K562 (cell line): ENCODE data around the gene NOL4L. TPM values are rescaled to one million over a fixed set of nuclear protein-coding genes. Genes with fewer than 3 reads are reported as not detected.

Experiments
- ATAC-seq: fragments of 200-7000 bp; cut with Tn5 transposase; 3 replicates; pipeline ENCODE4 v1.9.1; 2020; ENCODE audit warnings: moderate library complexity
- BruUV-seq: library from RNA; stranded (reverse); fragments of 400-500 nt; replicated peaks from 2 replicates; lab custom pipeline; 2021; lab: Mats Ljungman, UMichigan
- CTCF ChIA-PET: fragments of 300-600 bp; formaldehyde crosslinking; extraction: SDS; loops from one replicate; lab custom pipeline; 2021; ENCODE audit warnings: low intra/inter-chr PET ratio; lab: Yijun Ruan, JAX
- POLR2A ChIA-PET: fragments of 300-600, 350-650 bp; sonication (Branson Sonifier 250); formaldehyde crosslinking; extraction: SDS; loops from one replicate; lab custom pipeline; 2021; ENCODE audit warnings: antibody characterized with exemption, inconsistent platforms; lab: Yijun Ruan, JAX
- DNase-seq, 4 experiments: peaks; one replicate each; pipeline versions ENCODE4 v3.0.0 to v3.0.0-alpha.2; 2011 to 2018; ENCODE audit warnings: low spot score in 3 of 4, mixed read lengths in 3 of 4; ENCODE audit errors: extremely low read depth in 1 of 4
- FAIRE-seq: peaks from 2 replicates; lab custom pipeline; 2011; peaks lifted over from hg19 to GRCh38; lab: Jason Lieb, UNC
- H2AFZ ChIP-seq: 2 replicates; pipeline ENCODE4 v1.6.0; 2011; ENCODE audit warnings: low read depth, low read length, control low read depth, inconsistent platforms
- H3K27ac ChIP-seq: fragments of 200-600 bp; 3 replicates; pipeline ENCODE4 v1.8.0; 2011; ENCODE audit warnings: low read depth, mild to moderate bottlenecking, control low read depth, inconsistent platforms, low read length, moderate library complexity, mixed read lengths; ENCODE audit errors: extremely low read depth
- H3K27me3 ChIP-seq, 2 experiments: fragments of 300-600 bp in 1 of 2; 2 replicates in 1 of 2; 3 replicates in 1 of 2; pipeline versions ENCODE4 v1.6.0 to v1.8.0; 2011; ENCODE audit warnings: inconsistent platforms in 2 of 2, low read length in 2 of 2, mild to moderate bottlenecking in 1 of 2, mixed read lengths in 1 of 2, moderate library complexity in 1 of 2; ENCODE audit not compliant: control insufficient read depth in 2 of 2, insufficient read depth in 2 of 2
- H3K36me3 ChIP-seq: fragments of 300-600 bp; 3 replicates; pipeline ENCODE4 v1.8.0; 2011; ENCODE audit warnings: mild to moderate bottlenecking, low read length, inconsistent platforms; ENCODE audit not compliant: control insufficient read depth, insufficient read depth
- H3K4me1 ChIP-seq, 2 experiments: fragments of 200-600 bp in 1 of 2; replicated peaks in 1 of 2; 2 replicates in 1 of 2; 3 replicates in 1 of 2; pipeline versions ENCODE4 v1.5.1 to v1.8.0; 2011; ENCODE audit warnings: inconsistent platforms in 2 of 2, low read length in 2 of 2, mild to moderate bottlenecking in 1 of 2, mixed read lengths in 1 of 2, moderate library complexity in 1 of 2; ENCODE audit not compliant: control insufficient read depth in 2 of 2, insufficient read depth in 2 of 2
- H3K4me2 ChIP-seq: 2 replicates; pipeline ENCODE4 v1.6.1; 2011; ENCODE audit warnings: low read length, control low read depth, inconsistent platforms, mixed read lengths; ENCODE audit not compliant: insufficient read depth
- H3K4me3 ChIP-seq: fragments of 200-600 bp; sonication (generic), shearing (Covaris generic); 2 replicates; pipeline ENCODE4 v1.5.1; 2016; ENCODE audit warnings: control low read depth, inconsistent platforms
- H3K79me2 ChIP-seq: fragments of 200-600 bp; 3 replicates; pipeline ENCODE4 v1.8.0; 2011; ENCODE audit warnings: low read length, inconsistent platforms; ENCODE audit not compliant: control insufficient read depth, insufficient read depth
- H3K9ac ChIP-seq, 2 experiments: 2 replicates each; pipeline versions ENCODE4 v1.6.0 to v1.6.1; 2011; ENCODE audit warnings: low read depth in 2 of 2, low read length in 2 of 2, control low read depth in 1 of 2, inconsistent platforms in 1 of 2, mild to moderate bottlenecking in 1 of 2, mixed read lengths in 1 of 2; ENCODE audit not compliant: insufficient read depth in 1 of 2
- H3K9me1 ChIP-seq: one replicate; pipeline ENCODE4 v1.6.0; 2011; ENCODE audit warnings: inconsistent platforms, mild to moderate bottlenecking, low read length, moderate library complexity; ENCODE audit not compliant: control insufficient read depth, insufficient read depth
- H3K9me3 ChIP-seq: replicated peaks from 2 replicates; pipeline ENCODE4 v1.5.1; 2011; ENCODE audit warnings: low read depth, low read length, inconsistent platforms; ENCODE audit not compliant: control insufficient read depth, insufficient read depth
- H4K20me1 ChIP-seq: replicated peaks from 2 replicates; pipeline ENCODE4 v1.6.1; 2011; ENCODE audit warnings: low read length, inconsistent platforms, mixed read lengths; ENCODE audit not compliant: control insufficient read depth, insufficient read depth
- CBX5 ChIP-seq: IDR thresholded peaks from 2 replicates; pipeline ENCODE4 v1.6.1; 2014; ENCODE audit warnings: low read depth, borderline replicate concordance
- POLR2G ChIP-seq: fragments of 200-400 bp; formaldehyde crosslinking; IDR thresholded peaks from 2 replicates; pipeline ENCODE4 v1.6.1; 2017; ENCODE audit warnings: low read depth, mild to moderate bottlenecking, antibody characterized with exemption, low read length, moderate library complexity
- SIN3A ChIP-seq, 2 experiments: fragments of 150-350 bp in 1 of 2; IDR thresholded peaks; 2 replicates each; pipeline ENCODE4 v1.6.1; 2011 to 2016; ENCODE audit warnings: borderline replicate concordance in 2 of 2, low read depth in 2 of 2, low read length in 2 of 2, mild to moderate bottlenecking in 2 of 2, moderate library complexity in 2 of 2; ENCODE audit not compliant: control insufficient read depth in 1 of 2
- THRAP3 ChIP-seq: fragments of 450-650 bp; IDR thresholded peaks from 2 replicates; pipeline ENCODE4 v1.6.1; 2016; ENCODE audit warnings: mild to moderate bottlenecking, inconsistent platforms, borderline replicate concordance
- THRB ChIP-seq: fragments of 450-650 bp; formaldehyde crosslinking; conservative IDR thresholded peaks from 2 replicates; pipeline ENCODE4 v1.4.0; 2022; ENCODE audit warnings: mild to moderate bottlenecking, missing genetic modification characterization
- ZBTB7A ChIP-seq: IDR thresholded peaks from 2 replicates; pipeline ENCODE4 v1.6.1; 2011; ENCODE audit warnings: low read depth, mild to moderate bottlenecking, low read length, moderate library complexity, borderline replicate concordance; ENCODE audit not compliant: control insufficient read depth
- ZKSCAN1 ChIP-seq: fragments of 150-350 bp; IDR thresholded peaks from 2 replicates; pipeline ENCODE4 v1.6.1; 2016; ENCODE audit warnings: low read depth, low read length
- WGBS: fragments of 100-300 bp; shearing (Covaris generic); methylation state at CpG from one replicate; pipeline ENCODE4 v1.1.6; 2016; ENCODE audit warnings: low coverage, mixed read lengths; ENCODE audit not compliant: insufficient coverage; ENCODE audit errors: missing lambda C conversion rate; 5-methylcytosine and 5-hydroxymethylcytosine counted together
- in situ Hi-C: fragments of 300-500 bp; cut with MboI; formaldehyde crosslinking; loops from 4 replicates; pipeline ENCODE4 v1.15.0; 2018; ENCODE audit warnings: inconsistent platforms, mixed read lengths
- intact Hi-C: fragments of 100-400 bp; cut with micrococcal nuclease; formaldehyde crosslinking; loops from 2 replicates; pipeline ENCODE4 v1.14.2; 2022
- polyA plus RNA-seq, 8 experiments: library from polyadenylated mRNA; depleted of rRNA in 4 of 8; stranded (reverse) in 5 of 8; unstranded in 3 of 8; fragments of >200 nt; fragmentation: Nextera tagmentation in 2 of 8; fragmentation: Illumina TruSeq in 1 of 8; extraction: Ambion mirVana in 2 of 8; extraction: Trizol in 1 of 8; gene quantifications; 2 replicates each; pipeline versions ENCODE4 v1.2.1 to v1.2.3, GENCODE V29; 2011 to 2014; ENCODE audit warnings: inconsistent platforms in 1 of 8, missing spikeins in 1 of 8
- total RNA-seq, 7 experiments: library from RNA; depleted of rRNA in 6 of 7; stranded (reverse); fragments of >200 nt in 6 of 7; fragmentation: Illumina TruSeq in 2 of 7; extraction: Trizol in 2 of 7; gene quantifications; 2 replicates each; pipeline versions ENCODE4 v1.2.1 to v1.2.3, GENCODE V29; 2011 to 2021; ENCODE audit warnings: low replicate concordance in 1 of 7

Gene NOL4L
- total and polyA plus RNA-seq, 9 of the 15 experiments (the other 6 are each of a cell fraction or from before 2014, with no cell fraction given): 5.1 to 36.2 (median 13.6) TPM

- no peak for TF ChIP-seq CBX5
- TF ChIP-seq, all 486 proteins: peak for 2
Observed at GRCh38 chr20:32589256-32589655, 4.1 kb upstream of the NOL4L start (continued).

GRCh38 chr20:32588040-32588439, 2.9 kb upstream of the NOL4L start:
- H3K4me3 ChIP-seq: no peak overlapping the region
- ATAC-seq: no peak
- H3K27ac ChIP-seq: no peak overlapping the region
- FAIRE-seq: no peak
- peaks cover 8% of the 10 kb centered on the region; the same call in 2 of the 3 replicates for H3K79me2 ChIP-seq
- WGBS: 55% methylated on average over 5 of the region's 5 CpGs
- DNase-seq: no peak
- intact Hi-C loops: no loop called here
- peaks cover 4% of the 10 kb centered on the region for H3K9me1 ChIP-seq
- H3K4me2 ChIP-seq: no peak overlapping the region
- TF ChIP-seq THRAP3 (no peak), SIN3A (IDR thresholded peaks at IDR 0.05; ENCODE audit: borderline replicate concordance in 2 of 2, control insufficient read depth in 1 of 2, low read depth in 2 of 2, low read length in 2 of 2) (no peak), ZBTB7A (0 out of 2 replicates have a peak, but pooled peaks have one; percentile 21), THRB (CRISPR knock-in tag) (no peak), POLR2G (0 out of 2 replicates have a peak, but pooled peaks have one; percentile 31), ZKSCAN1 (peak; percentile 90)
- in situ Hi-C loops: no loop called here
- H3K9me3 ChIP-seq: no peaks in the 10 kb centered on the region
- CTCF ChIA-PET: no interaction called here
- no peaks in the 10 kb centered on the region for H3K36me3 ChIP-seq
- peaks cover 4% of the 10 kb centered on the region; the same call in 1 of the 2 replicates for H4K20me1 ChIP-seq
- POLR2A ChIA-PET: interaction anchor here (1.4 to 1.7 kb wide), 5 partner anchors 9 to 34 kb away, joined by 3 to 6 read pairs (median 3); no protein-coding TSS in a partner anchor
- H3K4me1 ChIP-seq: peaks cover 15 to 27% of the 10 kb centered on the region in 2 experiments; a peak in 4 of 5 replicates
- no peak overlapping the region for H2AFZ ChIP-seq
- no peaks in the 10 kb centered on the region for H3K27me3 ChIP-seq
- no TSS peak for BruUV-seq
- no peak overlapping the region for H3K9ac ChIP-seq
